Measurements from ENCODE around the gene C11orf42.
"Not testable (repeated sequence)": the region's sequence is repeated elsewhere in the genome, so short reads cannot be mapped to it uniquely, and the experiment has no call there.

Gene C11orf42

DNA sequence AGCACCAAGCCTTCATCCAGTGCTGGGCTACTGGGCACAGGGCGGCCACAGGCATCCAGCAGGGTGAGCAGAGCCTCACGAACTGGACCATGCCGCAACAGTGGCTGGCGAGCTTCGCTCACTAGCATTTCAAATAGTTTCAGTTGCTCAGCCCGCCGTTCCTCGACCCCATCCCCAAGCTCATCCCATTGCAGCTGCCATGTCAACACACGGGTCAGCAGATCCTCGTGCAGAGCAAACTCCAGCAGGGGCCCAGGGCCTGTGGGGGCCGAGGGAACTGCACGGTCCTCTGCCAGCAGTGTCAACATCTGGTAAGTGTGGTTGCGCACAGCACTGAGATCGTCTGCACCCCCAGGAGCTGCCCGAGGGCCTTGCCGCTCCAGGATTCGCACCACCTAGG lies 18.5 kb downstream of the C11orf42 start:
- no peak for DNase-seq (ENCODE audit: low read depth in 2 of 2)

DNA sequence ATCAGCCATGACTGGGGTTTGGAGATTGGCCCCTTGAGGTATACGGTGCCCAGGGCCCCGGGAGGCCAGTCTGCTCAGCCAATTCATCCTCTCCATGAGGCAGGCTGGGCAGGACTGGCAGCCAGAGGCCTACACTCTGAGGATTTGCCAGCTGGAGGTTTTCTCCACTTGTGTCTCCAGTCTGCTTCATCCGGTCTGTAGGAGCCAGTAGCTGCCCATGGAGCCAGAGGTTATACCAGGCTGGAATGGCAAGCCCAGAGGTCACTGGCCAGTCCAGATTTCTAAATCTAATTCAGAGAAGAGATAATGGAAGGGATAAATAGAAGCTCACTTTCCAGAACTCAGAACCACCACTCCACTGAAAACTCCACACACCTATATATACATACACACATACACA lies 19.1 kb downstream of the C11orf42 start:
- DNase-seq (ENCODE audit: low read depth in 2 of 2): no peak

DNA sequence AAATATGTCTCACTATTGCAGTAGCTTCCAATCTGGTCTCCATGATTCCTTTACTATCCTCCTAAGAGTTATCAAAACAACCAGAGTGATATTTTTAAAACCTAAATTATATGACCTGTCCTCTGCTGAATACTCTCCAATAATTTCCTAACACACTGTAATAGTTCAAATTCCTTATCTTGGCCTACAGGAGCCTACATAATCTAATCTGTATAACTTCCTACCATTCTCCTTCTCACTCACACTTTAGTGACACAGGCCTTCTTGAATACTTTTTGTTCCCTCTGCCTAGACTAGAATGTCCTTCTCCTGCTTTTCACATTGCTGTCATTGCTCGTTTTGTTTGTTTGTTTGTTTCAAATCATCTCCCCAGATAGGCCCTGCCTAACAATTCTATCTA lies 19.7 kb downstream of the C11orf42 start:
- no peak for DNase-seq (ENCODE audit: low read depth in 2 of 2)

DNA sequence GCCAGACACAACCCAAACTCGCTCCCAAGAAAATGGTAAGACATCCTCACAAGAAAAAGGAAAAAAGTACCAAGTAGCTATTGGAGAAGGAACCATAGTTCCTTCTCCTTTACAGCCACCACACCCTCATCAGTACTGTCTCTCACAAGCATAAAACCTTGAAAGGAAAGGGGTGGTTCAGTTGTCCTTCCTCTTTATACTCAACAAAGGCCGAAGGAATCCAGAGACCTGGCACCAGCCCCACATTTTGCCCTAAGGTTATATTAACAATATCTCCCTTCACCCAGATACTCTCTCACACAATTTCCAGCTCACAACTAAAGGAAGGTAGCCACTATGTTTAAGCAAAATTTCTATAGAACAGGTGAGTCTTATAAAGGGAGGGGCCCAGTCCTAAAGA lies 20.5 kb downstream of the C11orf42 start:
- no peak for DNase-seq (ENCODE audit: low read depth in 2 of 2)

DNA sequence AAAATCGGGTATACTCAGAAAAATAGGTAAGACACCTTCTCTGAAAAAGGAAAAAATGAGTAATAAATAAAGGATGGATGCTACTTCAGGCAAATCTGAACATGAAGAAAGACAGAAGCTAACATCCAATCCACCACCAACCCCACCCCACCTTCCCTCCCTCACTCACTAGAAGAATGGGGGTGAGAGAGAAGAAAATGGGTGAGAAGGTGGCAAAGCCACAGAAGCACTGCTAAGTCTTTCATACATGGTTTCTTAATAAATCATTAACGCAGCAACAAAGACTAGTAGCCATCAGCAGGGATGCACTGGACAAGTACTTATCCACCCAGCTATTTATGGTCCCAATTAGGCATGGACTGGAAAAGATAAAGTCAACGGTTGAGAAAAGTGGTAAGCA lies 23.2 kb downstream of the C11orf42 start:
- no peak for DNase-seq (ENCODE audit: low read depth in 2 of 2)

DNA sequence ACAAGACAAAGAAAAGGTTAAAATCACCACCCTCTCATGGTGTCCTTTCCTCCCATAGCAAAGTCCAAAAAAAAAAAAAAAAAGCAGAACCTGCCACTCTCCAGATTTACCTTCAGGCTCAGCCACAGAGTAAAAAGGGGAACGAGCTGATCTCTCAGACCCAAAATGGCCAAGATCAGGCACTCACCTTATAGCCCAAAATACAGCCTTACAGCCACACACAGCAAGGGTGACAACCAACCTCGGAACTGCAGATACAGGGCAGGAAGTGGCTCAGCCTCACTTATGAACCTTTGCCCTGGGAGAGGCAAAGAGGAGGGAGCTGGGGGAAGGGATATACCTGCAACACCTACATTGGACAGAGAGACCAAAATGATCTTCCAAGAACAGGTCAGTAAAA lies 24.6 kb downstream of the C11orf42 start:
- no peak for DNase-seq (ENCODE audit: low read depth in 2 of 2)

DNA sequence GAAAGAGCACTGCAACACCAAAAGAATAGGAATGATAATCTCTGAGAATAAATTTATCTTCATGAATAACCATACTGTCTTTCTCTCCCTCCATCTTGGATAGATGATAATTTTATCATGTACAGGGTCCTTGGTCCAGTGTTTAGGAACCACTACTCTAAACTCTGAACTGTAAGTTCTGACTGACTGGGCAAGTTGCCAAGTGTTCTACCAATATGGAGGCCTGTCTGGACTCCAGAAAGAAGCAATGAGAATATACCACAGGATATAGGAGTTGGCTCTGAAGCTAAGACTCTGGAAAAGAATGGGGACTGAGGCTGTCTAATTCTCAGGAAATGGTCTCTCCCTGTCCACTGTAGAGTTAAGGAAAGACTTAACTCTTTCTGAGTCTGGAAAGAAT lies 27.5 kb downstream of the C11orf42 start:
- no peak for DNase-seq (ENCODE audit: low read depth in 2 of 2)

DNA sequence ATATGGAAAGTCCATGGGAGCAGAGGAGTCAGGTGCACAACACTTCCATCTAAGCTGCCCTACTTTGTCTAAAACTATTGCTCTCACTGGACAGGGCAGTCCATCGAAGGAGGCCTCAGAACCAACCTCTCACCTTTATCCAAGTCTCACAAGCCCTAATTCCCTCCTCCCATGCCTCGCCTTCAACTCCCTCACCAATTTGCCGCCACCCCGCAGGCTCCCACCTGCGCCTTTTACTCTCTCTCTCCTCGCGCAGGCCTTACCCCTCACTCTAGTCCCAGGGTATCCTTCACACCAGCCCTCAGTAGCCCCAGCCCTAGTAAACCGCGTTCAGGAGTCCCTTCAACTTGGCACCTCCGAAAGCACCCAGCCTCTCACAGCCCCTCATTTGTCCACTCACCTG lies 28.6 kb downstream of the C11orf42 start:
- no peak for DNase-seq (ENCODE audit: low read depth in 2 of 2)

DNA sequence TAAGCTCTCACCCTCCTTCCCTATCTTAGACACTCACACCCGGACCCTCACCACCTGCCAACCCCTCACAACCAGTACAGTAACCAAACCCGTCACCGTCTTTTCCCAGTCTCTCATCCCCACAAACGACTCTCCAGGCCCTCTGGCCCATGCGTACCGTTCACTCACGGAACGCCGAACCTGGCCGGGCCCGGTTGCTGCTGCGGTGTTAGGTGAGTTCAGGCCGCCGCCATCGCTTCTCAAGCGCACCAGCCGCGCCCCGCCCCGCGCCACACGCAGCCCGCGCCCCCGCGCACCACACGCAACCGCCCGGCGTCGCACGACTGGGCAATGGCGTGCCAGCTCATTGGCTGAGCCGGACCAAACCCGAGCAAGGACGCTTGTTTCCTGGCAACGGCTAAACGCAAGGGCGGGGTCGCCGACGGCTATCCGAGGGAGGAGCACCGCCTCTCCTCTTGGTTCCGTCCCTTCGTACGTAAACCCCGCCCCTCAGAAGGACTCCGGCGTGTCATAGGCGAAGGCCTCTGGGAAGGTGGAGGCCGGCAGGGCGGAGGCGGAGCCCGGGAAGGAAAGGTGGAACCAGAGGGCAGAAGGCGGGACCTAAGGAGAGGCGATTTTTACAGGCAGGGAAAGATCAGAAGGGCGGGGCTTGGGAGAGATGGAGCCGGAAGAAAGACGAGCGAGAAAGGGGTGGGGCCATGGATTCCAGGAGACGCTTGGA lies 29.2 kb downstream of the C11orf42 start, which contains the start of gene FHIP1B:
TSS of gene FHIP1B (minus strand) at position 250 of the 721 bp plus-strand sequence. CDS start 10,120 bp downstream, outside the sequence.
- peak; percentile 98 for DNase-seq (ENCODE audit: low read depth in 2 of 2)

DNA sequence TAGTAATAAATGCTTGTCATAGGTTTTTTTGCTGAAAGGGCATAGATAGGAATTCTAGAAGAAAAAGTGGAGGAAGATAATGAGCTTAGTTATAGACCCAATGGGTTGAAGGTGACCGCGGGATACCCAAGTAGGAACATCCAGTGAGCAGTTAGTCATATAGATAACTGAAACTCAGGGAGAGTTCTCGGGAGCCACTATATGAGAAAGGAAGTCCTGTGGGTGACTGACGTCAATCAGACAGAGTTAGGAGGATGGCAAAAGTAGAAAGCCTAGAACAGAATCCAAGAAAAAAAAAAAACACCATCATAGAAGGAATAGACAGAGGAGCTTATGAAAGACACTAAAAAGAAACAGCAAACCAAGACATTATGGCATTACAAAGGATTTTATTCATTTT lies 31.9 kb downstream of the C11orf42 start:
- no peak for DNase-seq (ENCODE audit: low read depth in 2 of 2)

DNA sequence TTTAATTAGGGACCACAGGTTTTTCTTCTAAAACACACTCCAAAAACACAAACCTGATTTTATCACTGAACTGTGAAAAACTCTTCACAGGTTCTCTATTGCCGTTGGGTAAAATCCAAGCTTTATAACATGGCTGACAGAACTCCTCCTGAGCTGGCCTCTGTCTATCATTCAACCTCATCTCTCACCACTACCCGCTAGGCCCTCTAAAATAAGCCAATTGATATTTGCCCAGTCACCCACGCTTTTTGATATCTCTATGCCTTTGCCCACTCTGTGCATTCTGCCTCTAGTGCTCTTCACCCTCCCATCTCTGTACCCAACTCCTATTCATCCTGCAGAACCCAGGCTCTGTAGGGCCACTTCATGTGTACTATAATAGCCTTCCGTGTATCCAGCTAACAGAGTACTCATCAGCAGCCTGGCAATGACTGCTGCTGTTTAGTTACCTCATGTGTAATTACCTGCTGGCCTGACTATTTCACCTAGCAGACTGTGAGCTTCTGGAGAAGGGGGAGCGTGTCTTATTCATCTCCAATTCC lies 32.5 kb downstream of the C11orf42 start:
- no peak for DNase-seq (ENCODE audit: low read depth in 2 of 2)

DNA sequence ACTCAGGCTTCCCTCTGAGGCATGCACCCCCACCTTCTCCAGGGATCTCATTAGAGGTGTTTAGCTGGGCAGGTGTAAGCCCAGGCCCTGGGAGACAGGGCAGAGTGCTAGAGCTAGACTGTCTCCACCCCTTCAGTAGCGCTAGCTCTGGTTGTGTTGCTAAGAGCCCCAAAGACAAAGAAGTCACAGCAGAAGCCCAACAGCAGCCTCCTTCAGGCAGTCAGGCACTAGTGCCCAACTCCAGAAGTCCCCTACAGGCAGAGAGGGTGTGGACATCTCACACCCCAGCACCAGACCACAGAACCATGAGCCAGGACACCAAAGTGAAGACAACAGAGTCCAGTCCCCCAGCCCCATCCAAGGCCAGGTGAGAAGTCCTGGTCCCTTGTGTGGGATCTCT lies 33.5 kb downstream of the C11orf42 start, which contains the start of gene CNGA4:
TSS of gene CNGA4 (plus strand) at position 188 of the 400 bp plus-strand sequence. CDS start at position 306, 118 bp downstream.
- DNase-seq (ENCODE audit: low read depth in 2 of 2): no peak

DNA sequence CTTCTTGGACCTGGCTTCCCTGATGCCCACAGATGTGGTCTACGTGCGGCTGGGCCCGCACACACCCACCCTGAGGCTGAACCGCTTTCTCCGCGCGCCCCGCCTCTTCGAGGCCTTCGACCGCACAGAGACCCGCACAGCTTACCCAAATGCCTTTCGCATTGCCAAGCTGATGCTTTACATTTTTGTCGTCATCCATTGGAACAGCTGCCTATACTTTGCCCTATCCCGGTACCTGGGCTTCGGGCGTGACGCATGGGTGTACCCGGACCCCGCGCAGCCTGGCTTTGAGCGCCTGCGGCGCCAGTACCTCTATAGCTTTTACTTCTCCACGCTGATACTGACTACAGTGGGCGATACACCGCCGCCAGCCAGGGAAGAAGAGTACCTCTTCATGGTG lies 34.8 kb downstream of the C11orf42 start:
- DNase-seq (ENCODE audit: low read depth in 2 of 2): no peak

DNA sequence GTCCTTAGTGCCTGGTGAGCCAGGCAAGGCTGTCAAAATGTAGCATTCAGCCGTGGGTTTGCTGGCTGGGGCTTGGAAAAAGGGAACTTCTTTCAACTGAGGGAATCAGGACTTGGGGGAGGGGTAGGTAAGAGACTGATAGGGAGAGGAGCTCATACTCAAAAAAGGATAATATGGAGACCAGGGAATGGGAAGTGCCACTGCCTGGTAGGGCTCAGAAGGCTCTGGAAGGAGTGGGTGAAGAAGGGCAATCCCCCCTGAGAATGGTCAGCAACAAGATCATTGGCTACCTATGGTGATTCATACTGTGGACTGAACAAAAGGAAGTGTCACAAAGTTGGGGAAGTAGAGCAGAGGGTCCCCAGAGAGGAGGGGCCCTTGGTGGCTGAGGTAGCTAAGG lies 35.4 kb downstream of the C11orf42 start:
- no peak for DNase-seq (ENCODE audit: low read depth in 2 of 2)

DNA sequence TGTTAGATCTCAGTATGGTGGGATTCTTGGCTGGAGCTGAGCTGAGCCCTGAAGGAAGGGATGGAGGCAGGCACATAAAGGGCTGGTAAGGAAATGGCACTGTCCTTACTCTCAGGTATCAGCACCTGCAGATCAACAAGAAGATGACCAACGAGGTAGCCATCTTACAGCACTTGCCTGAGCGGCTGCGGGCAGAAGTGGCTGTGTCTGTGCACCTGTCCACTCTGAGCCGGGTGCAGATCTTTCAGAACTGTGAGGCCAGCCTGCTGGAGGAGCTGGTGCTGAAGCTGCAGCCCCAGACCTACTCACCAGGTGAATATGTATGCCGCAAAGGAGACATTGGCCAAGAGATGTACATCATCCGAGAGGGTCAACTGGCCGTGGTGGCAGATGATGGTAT lies 36.0 kb downstream of the C11orf42 start:
- DNase-seq (ENCODE audit: low read depth in 2 of 2): no peak

DNA sequence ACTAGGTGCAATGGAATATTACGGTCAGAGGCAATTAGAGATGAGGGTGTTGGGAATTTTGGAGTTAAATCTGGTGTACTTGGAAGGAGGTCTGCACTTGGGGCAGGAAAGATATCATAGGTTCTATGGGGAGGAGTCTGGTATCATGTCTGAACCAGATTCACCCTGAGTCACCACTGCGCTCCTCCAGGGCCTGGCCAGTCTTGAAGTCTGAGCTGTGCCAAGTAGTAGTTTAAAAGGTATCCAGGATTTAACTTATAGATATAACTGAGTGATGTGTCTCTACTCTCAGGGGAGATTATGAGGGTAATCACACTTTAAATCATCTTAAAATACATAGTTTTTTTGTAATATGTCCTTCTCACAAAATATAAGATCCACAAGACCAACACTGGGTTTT lies 40.2 kb downstream of the C11orf42 start:
- no peak for DNase-seq (ENCODE audit: low read depth in 2 of 2)

DNA sequence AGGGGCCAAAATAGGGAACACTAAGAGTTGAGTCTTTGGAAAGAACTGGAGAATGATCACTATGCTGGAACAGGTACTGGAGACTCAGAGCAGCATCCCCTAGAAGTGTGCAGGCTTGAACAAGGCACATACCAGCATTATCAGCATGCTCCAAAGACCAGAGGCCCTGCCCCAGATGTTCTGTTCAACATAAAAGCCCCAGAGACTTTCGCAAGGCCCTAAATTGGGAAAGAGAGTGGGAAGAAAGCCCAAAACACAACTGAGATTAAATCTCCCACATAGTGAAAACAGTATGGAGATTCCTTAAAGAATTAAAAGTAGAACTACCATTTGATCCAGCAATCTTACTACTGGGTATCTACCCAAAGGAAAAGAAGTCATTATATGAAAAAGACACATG lies 42.9 kb downstream of the C11orf42 start:
- DNase-seq (ENCODE audit: low read depth in 2 of 2): no peak

DNA sequence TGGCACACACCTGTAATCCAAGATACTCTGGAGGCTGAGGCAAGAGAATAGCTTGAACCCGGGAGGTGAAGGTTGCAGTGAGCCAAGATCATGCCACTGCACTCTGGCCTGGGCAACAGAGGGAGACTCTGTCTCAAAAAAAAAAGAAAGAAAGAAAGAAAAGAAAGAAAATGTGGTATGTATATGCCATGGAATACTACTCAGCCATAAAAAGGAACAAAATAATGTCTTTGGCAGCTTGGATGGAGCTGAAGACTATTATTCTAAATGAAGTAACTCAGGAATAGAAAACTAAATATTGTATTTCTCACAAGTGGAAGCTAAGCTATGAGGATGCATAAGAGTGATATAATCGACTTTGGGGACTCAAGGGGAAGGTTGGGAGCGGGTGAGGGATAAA lies 43.5 kb downstream of the C11orf42 start:
- DNase-seq (ENCODE audit: low read depth in 2 of 2): not testable (repeated sequence)

DNA sequence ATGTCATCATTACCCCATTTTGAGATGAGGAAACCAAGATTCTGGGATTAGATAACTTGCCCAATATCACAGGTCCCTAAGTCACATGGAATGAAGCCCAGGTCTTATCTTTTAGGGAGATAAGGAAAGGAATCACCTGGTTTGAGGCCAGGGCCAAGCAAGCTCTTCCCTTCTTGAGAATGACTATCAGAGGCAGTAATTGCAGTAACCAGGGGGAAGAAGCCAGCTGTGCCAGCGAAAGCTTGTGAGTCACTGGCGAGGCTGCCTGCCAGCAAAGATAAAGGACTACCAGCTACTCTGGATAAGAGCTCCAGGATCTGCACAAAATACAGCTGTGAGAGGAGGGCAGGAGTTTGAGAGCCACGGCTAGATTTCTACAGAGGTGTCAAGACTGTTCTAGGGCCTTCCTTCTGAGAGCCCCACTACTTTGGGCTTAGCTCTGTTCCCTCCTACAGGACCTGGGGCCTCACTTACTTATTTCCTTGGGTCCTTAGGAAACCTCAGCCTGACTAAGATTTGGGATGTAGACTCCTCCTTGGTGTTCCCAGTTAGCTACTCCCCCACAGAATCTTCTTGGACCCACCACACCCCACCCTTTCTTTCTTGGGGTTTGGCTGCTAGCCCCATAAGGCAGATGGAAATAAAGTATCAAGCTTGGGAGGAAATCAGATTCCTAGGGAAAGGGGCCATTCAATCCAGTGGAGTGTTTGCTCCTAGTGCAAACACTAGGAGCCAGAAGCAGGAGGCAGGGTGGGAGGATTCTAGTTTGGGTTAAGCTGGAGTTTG lies 44.6 kb downstream of the C11orf42 start:
- no peak for DNase-seq (ENCODE audit: low read depth in 2 of 2)

DNA sequence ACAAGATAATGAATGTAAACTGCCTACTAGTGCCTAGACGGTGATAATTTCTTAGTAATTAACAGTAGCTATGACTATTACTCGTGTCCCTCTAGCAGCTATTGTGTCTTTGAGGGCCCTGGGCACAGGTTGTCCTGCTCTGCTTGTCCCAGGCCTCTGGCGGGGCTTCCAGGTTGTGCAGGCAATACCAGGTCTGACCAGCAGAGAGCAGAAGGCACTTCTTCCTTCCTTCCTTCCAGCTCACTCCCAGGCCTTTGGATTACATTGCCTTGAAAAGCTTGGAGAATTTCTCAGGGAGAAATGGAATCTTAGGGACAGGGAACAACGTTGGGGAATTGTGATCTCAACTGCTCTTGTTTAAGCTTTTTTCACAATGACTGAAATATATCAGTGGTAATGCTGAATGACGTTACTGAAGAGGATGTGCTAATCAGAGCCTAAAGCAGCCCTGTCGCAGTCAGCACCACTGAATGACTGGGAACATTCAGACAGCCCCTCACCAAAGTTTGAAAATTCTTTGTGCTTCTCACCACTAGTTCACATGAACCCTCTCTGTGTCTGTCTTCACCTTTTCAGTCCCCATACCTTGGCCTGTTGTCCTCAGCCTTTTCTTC lies 45.9 kb downstream of the C11orf42 start:
- no peak for DNase-seq (ENCODE audit: low read depth in 2 of 2)

DNA sequence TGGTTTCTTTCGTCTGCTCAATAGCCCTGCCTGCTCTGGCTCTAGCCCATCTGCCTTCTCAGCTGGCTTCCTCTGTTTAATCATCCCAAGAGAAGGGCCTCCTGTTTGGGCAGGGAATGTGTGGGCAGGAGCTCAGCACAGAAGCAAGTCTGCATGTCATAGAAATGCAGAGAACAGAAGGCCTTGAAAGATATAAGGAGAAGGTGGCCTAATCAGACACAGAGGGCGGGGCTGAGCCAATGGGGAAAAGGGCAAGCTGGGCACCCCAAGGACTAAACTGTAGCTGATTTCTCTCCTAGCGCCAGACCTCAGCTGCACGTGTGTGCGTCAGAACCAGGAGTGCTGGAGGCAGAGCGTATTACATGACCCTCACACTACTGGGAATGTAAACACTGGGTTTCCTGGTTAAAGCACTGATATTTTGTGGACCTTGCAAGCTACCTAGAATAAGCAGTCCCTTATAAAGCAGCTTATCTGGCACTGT lies 46.7 kb downstream of the C11orf42 start:
- no peak for DNase-seq (ENCODE audit: low read depth in 2 of 2)

DNA sequence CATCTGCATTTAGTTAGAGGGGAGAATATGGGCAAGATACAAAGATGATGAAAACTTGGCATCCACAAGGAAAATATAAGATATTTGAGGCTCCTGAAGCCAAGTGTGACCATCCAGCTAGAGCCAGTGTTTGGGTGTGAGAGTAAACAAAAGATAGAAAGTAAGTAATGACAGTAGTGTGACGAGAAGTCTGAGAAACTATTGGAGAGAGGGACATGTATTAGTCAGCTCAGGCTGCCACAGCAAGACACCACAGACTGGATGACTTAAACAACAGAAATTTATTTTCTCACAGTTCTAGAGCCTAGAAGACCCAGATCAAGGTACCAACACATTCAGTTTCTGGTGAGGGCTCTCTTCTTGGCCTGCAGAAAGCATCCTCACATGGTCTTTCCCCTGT lies 47.8 kb downstream of the C11orf42 start:
- no peak for DNase-seq (ENCODE audit: low read depth in 2 of 2)
